ENCODE results near the gene BBOX1. TPM values are rescaled to one million over a fixed set of nuclear protein-coding genes. Genes with fewer than 3 reads are reported as not detected.

The BBOX1 gene
- total and polyA plus RNA-seq, 2 of the 4 experiments (the other 2 are of a cell fraction) = not detected

GRCh38 chr11:27158456-27159334 lies 118.1 kb downstream of the BBOX1 start (continued):
- no peak for TF ChIP-seq CHD1 (IDR thresholded peaks at IDR 0.05; ENCODE audit: low read depth, low read length)
- TF ChIP-seq RFX5 (IDR thresholded peaks at IDR 0.05; ENCODE audit: low read depth, low read length) = no peak

DNA sequence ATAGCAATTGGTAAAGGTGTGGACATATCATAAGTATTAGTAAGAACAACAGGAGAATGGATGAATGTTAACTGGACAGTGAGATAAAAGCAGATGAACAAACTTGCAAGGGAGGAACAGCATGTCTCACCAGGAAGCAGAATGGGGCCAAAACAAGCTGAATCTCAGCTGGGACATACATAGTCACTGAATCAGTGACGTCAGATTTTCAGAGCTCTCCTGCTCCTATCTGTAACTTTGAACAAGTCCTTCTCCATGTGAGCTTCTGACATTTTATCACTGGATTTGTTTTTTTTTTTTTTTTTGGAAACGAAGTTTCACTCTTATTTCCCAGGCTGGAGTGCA lies 118.7 kb downstream of the BBOX1 start:
- DNase-seq (peak; percentile 29), ATAC-seq (ENCODE audit: low read depth) (no peak)
- BruUV-seq (replicated peaks) = no TSS peak
- no peak overlapping the region for H2AK9ac ChIP-seq (replicated peaks; ENCODE audit: low read depth, low read length, poor library complexity)
- no peak overlapping the region for H2AFZ ChIP-seq (replicated peaks; ENCODE audit: low read length, poor library complexity)
- H4K91ac ChIP-seq (ENCODE audit: insufficient read depth, low read depth, low read length) = no peak overlapping the region
- no peak overlapping the region for H3K4me2 ChIP-seq (ENCODE audit: low read depth, low read length)
- no peak overlapping the region; the same call in 1 of the 2 replicates for H3K23ac ChIP-seq (ENCODE audit: low read depth, low read length)
- no peaks in the 10 kb centered on the region for H4K20me1 ChIP-seq (ENCODE audit: insufficient read depth, low read length)
- H3K56ac ChIP-seq (ENCODE audit: extremely low read depth, insufficient read depth, low read length) = no peak overlapping the region
- H3K18ac ChIP-seq (ENCODE audit: low read depth, low read length) = no peak overlapping the region
- H3K9me1 ChIP-seq (ENCODE audit: insufficient read depth, low read length) = no peaks in the 10 kb centered on the region
- no peaks in the 10 kb centered on the region for H3K27me3 ChIP-seq (ENCODE audit: control insufficient read depth, insufficient read depth, low read length)
- in situ Hi-C loops (cut with MboI; ENCODE audit: low sequenced_read_pairs) = loop anchor here (10.0 kb wide), 1 partner anchor 865 kb away; no protein-coding TSS in a partner anchor
- dilution Hi-C loops (cut with HindIII; ENCODE audit: low sequenced_read_pairs, unreplicated experiment) = no loop called here
- no peak overlapping the region for H3K14ac ChIP-seq (replicated peaks; ENCODE audit: low read depth, low read length)
- peak overlapping the region; percentile 51; the same call in 1 of the 2 replicates for H2BK20ac ChIP-seq (ENCODE audit: low read depth, low read length)
- no peak overlapping the region for H2BK5ac ChIP-seq (ENCODE audit: low read depth, low read length, poor library complexity, severe bottlenecking)
- peak overlapping the region; percentile 47; the same call in 1 of the 2 replicates for H2BK120ac ChIP-seq (ENCODE audit: low read depth, low read length)
- H4K8ac ChIP-seq (ENCODE audit: low read depth in 2 of 2, low read length in 2 of 2) = no peak overlapping the region
- no peak overlapping the region; the same call in 1 of the 2 replicates for H2AK5ac ChIP-seq (ENCODE audit: low read depth, low read length)
- H3K36me3 ChIP-seq (ENCODE audit: control insufficient read depth, insufficient read depth, low read length) = no peaks in the 10 kb centered on the region
- peaks cover 3% of the 10 kb centered on the region; the same call in 1 of the 2 replicates for H3K9me3 ChIP-seq (ENCODE audit: control insufficient read depth, insufficient read depth, low read length)
- H3K9ac ChIP-seq (ENCODE audit: low read depth, low read length) = no peak overlapping the region
- intact Hi-C loops (cut with micrococcal nuclease) = loop anchor here (2.0 to 10.0 kb wide), 4 partner anchors 82 to 863 kb away; no protein-coding TSS in a partner anchor
- no peak overlapping the region for H3K4ac ChIP-seq (ENCODE audit: low read depth, low read length)
- H3K27ac ChIP-seq (ENCODE audit: insufficient read depth, low read length) = no peak overlapping the region
- ChIA-PET POLR2A (ENCODE audit: unreplicated experiment) (no interaction called here), CTCF (interaction anchor here (0.6 to 1.8 kb wide), 15 partner anchors 11 to 863 kb away, joined by 3 to 6 read pairs (median 3); partner anchors contain the start of genes ANO3 and FIBIN)
- H3K79me1 ChIP-seq (ENCODE audit: low read depth in 1 of 2, low read length in 2 of 2) = no peaks in the 10 kb centered on the region
- H2BK15ac ChIP-seq (ENCODE audit: low read depth, low read length) = no peak overlapping the region
- H3K4me1 ChIP-seq (ENCODE audit: control insufficient read depth, insufficient read depth, low read length) = no peaks in the 10 kb centered on the region
- H3K4me3 ChIP-seq (ENCODE audit: insufficient read depth, low read depth, low read length) = no peak overlapping the region
- WGBS, 2 experiments (ENCODE audit: extremely low coverage in 2 of 2, insufficient read length in 1 of 2) = 100% methylated on average over 1 of the region's 2 CpGs; no CpG with 5 or more reads in 1 of the 2 experiments
- H4K5ac ChIP-seq (ENCODE audit: low read depth, low read length) = no peak overlapping the region
- no peak for TF ChIP-seq RFX5 (IDR thresholded peaks at IDR 0.05; ENCODE audit: low read depth, low read length)

Data from IMR-90 (cell line).